ENCODE results near the gene PDE3A. TPM values are rescaled to one million over a fixed set of nuclear protein-coding genes. Genes with fewer than 3 reads are reported as not detected.

The PDE3A gene
- polyA plus RNA-seq, 3 donors = 0.10 TPM; not detected in 2

GRCh38 chr12:20487519-20487918 lies 119.2 kb downstream of the PDE3A start:
- Histone ChIP-seq H3K27me3 (ENCODE audit: control insufficient read depth in 2 of 2, insufficient read depth in 2 of 2, low read length in 2 of 2) (no peaks in the 10 kb centered on the region), H3K4me1 (ENCODE audit: control insufficient read depth in 1 of 2, insufficient read depth in 2 of 2, low read length in 2 of 2) (peaks cover 3 to 5% of the 10 kb centered on the region in 2 donors), H3K9me3 (replicated peaks in 1 of 2; ENCODE audit: control insufficient read depth in 1 of 2, insufficient read depth in 1 of 2, low read length in 2 of 2) (peaks cover 0 to 3% of the 10 kb centered on the region in 2 donors), H2AFZ (ENCODE audit: insufficient read depth, low read depth, low read length, poor library complexity, severe bottlenecking) (no peak overlapping the region), H3K27ac (ENCODE audit: low read depth in 1 of 2, low read length in 2 of 2) (no peak overlapping the region), H3K4me2 (replicated peaks; ENCODE audit: extremely low read depth, low read length, poor library complexity, severe bottlenecking) (no peak overlapping the region), H4K20me1 (ENCODE audit: insufficient read depth, low read length) (no peaks in the 10 kb centered on the region), H3K36me3 (replicated peaks in 1 of 2; ENCODE audit: control insufficient read depth in 1 of 2, insufficient read depth in 2 of 2, low read length in 2 of 2) (no peaks in the 10 kb centered on the region), H3K4me3 (replicated peaks in 1 of 3; ENCODE audit: low read depth in 2 of 3, low read length in 3 of 3) (no peak overlapping the region), H3K79me2 (ENCODE audit: insufficient read depth, low read length) (no peaks in the 10 kb centered on the region), H3K9ac (ENCODE audit: insufficient read depth, low read length, poor library complexity, severe bottlenecking) (no peak overlapping the region)
- peaks cover 0 to 3% (median 0%) of the 10 kb centered on the region in 7 donors for H3K9me3 Mint-ChIP-seq
- no peak for DNase-seq
- intact Hi-C loops (cut with micrococcal nuclease) = no loop called here
- no peaks in the 10 kb centered on the region for H3K36me3 Mint-ChIP-seq
- WGBS (ENCODE audit: insufficient coverage) = no CpG with 5 or more reads among the region's 2 CpGs
- TF ChIP-seq CTCF (IDR thresholded peaks at IDR 0.05) = no peak
- peaks cover 0 to 4% (median 0%) of the 10 kb centered on the region in 3 donors for H3K27me3 Mint-ChIP-seq (ENCODE audit: low read depth in 3 of 3)
- peaks cover 7% of the 10 kb centered on the region for H3K4me1 Mint-ChIP-seq
- no peak overlapping the region for H3K27ac Mint-ChIP-seq
- no peak overlapping the region for H3K4me3 Mint-ChIP-seq

- intact Hi-C loops (cut with micrococcal nuclease) = no loop called here
Observed at GRCh38 chr12:20489645-20490044, 121.3 kb downstream of the PDE3A start.

More at GRCh38 chr12:20489645-20490044, 121.3 kb downstream of the PDE3A start:
- H4K20me1 ChIP-seq (ENCODE audit: insufficient read depth, low read length) = no peaks in the 10 kb centered on the region
- H3K79me2 ChIP-seq (ENCODE audit: insufficient read depth, low read length) = no peaks in the 10 kb centered on the region
- no peak overlapping the region for H2AFZ ChIP-seq (ENCODE audit: insufficient read depth, low read depth, low read length, poor library complexity, severe bottlenecking)
- H3K36me3 ChIP-seq (replicated peaks in 1 of 2; ENCODE audit: control insufficient read depth in 1 of 2, insufficient read depth in 2 of 2, low read length in 2 of 2) = no peaks in the 10 kb centered on the region
- Mint-ChIP-seq H3K27me3 (ENCODE audit: low read depth in 3 of 3) (peaks cover 0 to 4% (median 0%) of the 10 kb centered on the region in 3 donors), H3K36me3 (no peaks in the 10 kb centered on the region), H3K4me3 (no peak overlapping the region), H3K4me1 (peaks cover 9% of the 10 kb centered on the region), H3K27ac (no peak overlapping the region), H3K9me3 (peaks cover 0 to 3% (median 0%) of the 10 kb centered on the region in 7 donors)
- no peak overlapping the region for H3K4me3 ChIP-seq (replicated peaks in 1 of 3; ENCODE audit: low read depth in 2 of 3, low read length in 3 of 3)
- no peak for TF ChIP-seq CTCF (IDR thresholded peaks at IDR 0.05)
- no peak overlapping the region for H3K9ac ChIP-seq (ENCODE audit: insufficient read depth, low read length, poor library complexity, severe bottlenecking)
- no peak overlapping the region for H3K4me2 ChIP-seq (replicated peaks; ENCODE audit: extremely low read depth, low read length, poor library complexity, severe bottlenecking)
- peaks cover 6 to 8% of the 10 kb centered on the region in 2 donors for H3K4me1 ChIP-seq (ENCODE audit: control insufficient read depth in 1 of 2, insufficient read depth in 2 of 2, low read length in 2 of 2)
- no peak for DNase-seq
- H3K27ac ChIP-seq (ENCODE audit: low read depth in 1 of 2, low read length in 2 of 2) = no peak overlapping the region
- no CpG with 5 or more reads among the region's 1 CpG for WGBS (ENCODE audit: insufficient coverage)
- peaks cover 0 to 3% of the 10 kb centered on the region in 2 donors for H3K9me3 ChIP-seq (replicated peaks in 1 of 2; ENCODE audit: control insufficient read depth in 1 of 2, insufficient read depth in 1 of 2, low read length in 2 of 2)
- no peaks in the 10 kb centered on the region for H3K27me3 ChIP-seq (ENCODE audit: control insufficient read depth in 2 of 2, insufficient read depth in 2 of 2, low read length in 2 of 2)

Measured in CD14-positive monocyte (primary cell).